Prostate gland (tissue), 2 donors: ENCODE results near the gene MSH4.
"Not testable (repeated sequence)": the region's sequence is repeated elsewhere in the genome, so short reads cannot be mapped to it uniquely, and the experiment has no call there.

Experiments used
- CTCF ChIP-seq, 4 experiments: fragments of 200-600 bp in 2 of 4; fragments of 450-650 bp in 2 of 4; sonication (generic) in 2 of 4; IDR thresholded peaks; 1 replicate in 3 of 4; 2 replicates in 1 of 4; pipeline ENCODE4 v1.5.1; 2016 to 2019; ENCODE audit warnings: antibody characterized with exemption in 4 of 4, mild to moderate bottlenecking in 2 of 4, moderate library complexity in 2 of 4
- POLR2A ChIP-seq: fragments of 450-650 bp; IDR thresholded peaks from one replicate; pipeline ENCODE4 v1.6.1; 2016; ENCODE audit warnings: antibody characterized with exemption, mild to moderate bottlenecking

- TF ChIP-seq CTCF (IDR thresholded peaks at IDR 0.05); POLR2A: not testable (repeated sequence)
These were observed 12.8 kb upstream of the MSH4 start for GRCh38 chr1:75783920-75784319.
